Activated CD8-positive, alpha-beta T cell treated with anti-CD3 and anti-CD28 coated beads, Interleukin-2, amount 10 ng/mL, durations not matched to agents 7 days and 5 days (primary cell): ENCODE results near the gene NDUFS5. TPM values are rescaled to one million over a fixed set of nuclear protein-coding genes. Genes with fewer than 3 reads are reported as not detected.
A peak's percentile ranks its signal among the peaks of the same experiment; 100 is the strongest.
"Not testable (repeated sequence)": the region's sequence is repeated elsewhere in the genome, so short reads cannot be mapped to it uniquely, and the experiment has no call there.

Source experiments
- ATAC-seq: fragments of 150-1000 bp; cut with Tn5 transposase; one replicate; pipeline ENCODE4 v1.10.0; 2021; ENCODE audit warnings: moderate library complexity
- CTCF ChIA-PET: fragments of 350-600 bp; sonication (Branson Sonifier 250); formaldehyde crosslinking; loops from one replicate; lab custom pipeline; 2021; ENCODE audit warnings: antibody characterized with exemption; lab: Charles Lee
- POLR2A ChIA-PET: fragments of 350-600 bp; sonication (Branson Sonifier 250); formaldehyde crosslinking; loops from one replicate; lab custom pipeline; 2021; ENCODE audit warnings: antibody characterized with exemption; lab: Charles Lee
- DNase-seq: peaks from one replicate; pipeline ENCODE4 v3.0.0-alpha.2; 2020
- H3K27ac Mint-ChIP-seq: one replicate; pipeline ENCODE4 v1.8.0; 2021; ENCODE audit warnings: mild to moderate bottlenecking, mixed read lengths
- H3K27me3 Mint-ChIP-seq: one replicate; pipeline ENCODE4 v1.8.0; 2021; ENCODE audit warnings: low read depth, mixed read lengths
- H3K36me3 Mint-ChIP-seq: one replicate; pipeline ENCODE4 v1.8.0; 2021; ENCODE audit warnings: low read depth, mixed read lengths
- H3K4me1 Mint-ChIP-seq: one replicate; pipeline ENCODE4 v1.8.0; 2021; ENCODE audit warnings: low read depth, mixed read lengths
- H3K4me3 Mint-ChIP-seq: one replicate; pipeline ENCODE4 v1.8.0; 2021; ENCODE audit warnings: mild to moderate bottlenecking, mixed read lengths
- H3K9me3 Mint-ChIP-seq: one replicate; pipeline ENCODE4 v1.8.0; 2022; ENCODE audit warnings: mixed read lengths; ENCODE audit not compliant: insufficient read depth
- total RNA-seq, 2 experiments: library from RNA; stranded (reverse); gene quantifications; one replicate each; pipeline ENCODE4 v1.2.3, GENCODE V29; 2021

NDUFS5 gene
- total RNA-seq, 2 experiments from 2014 or later, result 134 to 138 TPM

DNA sequence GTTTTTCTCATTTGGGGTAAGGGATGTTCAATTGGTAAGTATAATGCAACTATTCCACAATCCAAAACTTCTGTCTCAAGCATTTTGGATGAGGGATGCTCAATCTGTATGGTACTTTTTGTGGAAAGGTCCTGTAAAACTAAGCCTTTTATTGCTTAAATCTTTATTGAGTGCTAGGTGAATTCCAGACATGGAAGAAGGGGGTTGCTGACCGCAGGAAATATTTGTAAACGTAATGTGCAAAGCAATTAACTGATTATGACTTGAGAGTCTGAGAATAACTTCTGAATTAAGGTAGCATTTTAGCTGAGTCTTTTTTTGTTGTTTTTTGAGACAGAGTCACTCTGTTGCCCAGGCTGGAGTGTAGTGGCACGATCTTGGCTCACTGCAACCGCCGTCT, 32.0 kb upstream of the NDUFS5 start:
- no peak for ATAC-seq
- peak overlapping the region; percentile 47 for H3K27ac Mint-ChIP-seq
- ChIA-PET CTCF (interaction anchor here (1.0 kb wide), 1 partner anchor 25 kb away, joined by 3 read pairs; no protein-coding TSS in a partner anchor), POLR2A (no interaction called here)
- no peak for DNase-seq
- H3K27me3 Mint-ChIP-seq, result no peaks in the 10 kb centered on the region
- H3K4me3 Mint-ChIP-seq, result no peak overlapping the region
- H3K9me3 Mint-ChIP-seq, result no peaks in the 10 kb centered on the region
- peaks cover 53% of the 10 kb centered on the region for H3K36me3 Mint-ChIP-seq
- H3K4me1 Mint-ChIP-seq, result peaks cover 67% of the 10 kb centered on the region

DNA sequence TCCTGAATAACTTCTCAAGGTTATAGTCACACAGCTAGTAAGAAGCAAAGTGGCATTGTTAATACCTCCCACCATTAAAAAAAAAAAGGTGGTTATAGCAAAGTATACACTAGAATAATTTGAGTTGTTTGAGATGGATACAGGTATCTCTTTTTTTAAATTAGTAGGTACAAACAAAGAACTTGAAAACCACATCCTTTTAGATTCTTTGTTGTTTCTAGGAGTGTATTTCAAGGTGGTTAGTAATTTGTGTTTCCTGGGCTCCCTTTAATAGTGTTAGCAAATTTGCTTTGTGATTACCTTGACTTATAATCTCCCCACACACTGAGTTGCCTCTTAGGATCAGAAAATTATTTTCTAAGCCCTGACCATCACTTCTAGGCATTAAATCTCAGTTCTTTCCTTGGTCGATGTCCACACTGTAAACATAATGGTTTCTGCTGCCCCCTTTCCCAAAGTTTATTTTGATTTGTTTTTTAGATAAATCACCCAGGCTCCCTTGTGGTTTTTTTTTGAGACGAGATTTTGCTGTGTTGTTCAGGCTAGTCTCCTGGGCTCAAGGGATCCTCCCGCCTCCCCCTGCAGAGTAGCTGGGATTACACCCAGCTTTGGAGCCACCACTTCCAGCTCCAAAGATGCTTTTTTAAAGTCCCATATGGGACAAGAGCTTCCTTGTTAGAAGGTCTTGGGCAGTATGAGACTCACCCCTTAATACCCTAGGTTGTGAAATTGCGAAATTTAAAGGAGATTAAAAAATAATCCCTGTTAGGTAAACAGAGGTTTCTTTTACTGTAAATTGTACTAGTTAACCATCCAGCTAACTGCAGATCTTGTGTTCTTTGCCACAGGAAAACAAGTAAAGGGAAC, 28.9 kb upstream of the NDUFS5 start:
- ATAC-seq, result peak; percentile 27
- H3K36me3 Mint-ChIP-seq, result peaks cover 73% of the 10 kb centered on the region

DNA sequence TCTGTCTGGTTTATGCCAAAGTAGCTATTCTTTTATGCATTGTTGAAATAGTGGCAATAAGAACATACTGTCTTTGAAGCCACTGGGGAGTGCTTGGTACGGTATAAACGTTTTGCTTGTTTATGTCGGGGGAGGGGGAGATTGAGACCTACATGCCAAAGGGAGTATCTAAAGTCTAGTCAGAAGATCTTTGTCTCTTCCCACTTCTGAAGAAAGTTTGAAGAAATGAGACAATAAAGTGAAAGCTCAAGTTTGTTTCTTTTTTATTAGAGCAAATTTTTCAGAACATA, 28.3 kb upstream of the NDUFS5 start:
- ATAC-seq (no peak), DNase-seq (no peak)
- peak overlapping the region; percentile 79 for H3K27ac Mint-ChIP-seq
- no peaks in the 10 kb centered on the region for H3K27me3 Mint-ChIP-seq
- H3K9me3 Mint-ChIP-seq, result no peaks in the 10 kb centered on the region
- H3K4me3 Mint-ChIP-seq, result peak overlapping the region; percentile 15
- POLR2A ChIA-PET, result interaction anchor here (1.0 to 1.2 kb wide), 2 partner anchors 13 to 29 kb away, joined by 3 to 5 read pairs; no protein-coding TSS in a partner anchor
- peaks cover 52% of the 10 kb centered on the region for H3K4me1 Mint-ChIP-seq
- CTCF ChIA-PET, result interaction anchor here (0.8 to 1.3 kb wide), 4 partner anchors 29 to 103 kb away, joined by 3 to 4 read pairs (median 3); partner anchors contain the start of gene NDUFS5
- peaks cover 73% of the 10 kb centered on the region for H3K36me3 Mint-ChIP-seq

More for the DNA sequence above, 28.9 kb upstream of the NDUFS5 start:
- Mint-ChIP-seq H3K9me3 (no peaks in the 10 kb centered on the region), H3K27ac (peak overlapping the region; percentile 79), H3K4me1 (peaks cover 58% of the 10 kb centered on the region), H3K4me3 (peak overlapping the region; percentile 50), H3K27me3 (no peaks in the 10 kb centered on the region)
- no peak for DNase-seq
- CTCF ChIA-PET, result interaction anchor here (0.8 to 1.3 kb wide), 4 partner anchors 29 to 103 kb away, joined by 3 to 4 read pairs (median 3); partner anchors contain the start of gene NDUFS5
- POLR2A ChIA-PET, result interaction anchor here (1.0 to 1.2 kb wide), 3 partner anchors 14 to 29 kb away, joined by 3 to 5 read pairs (median 3); partner anchors contain the start of gene NDUFS5

DNA sequence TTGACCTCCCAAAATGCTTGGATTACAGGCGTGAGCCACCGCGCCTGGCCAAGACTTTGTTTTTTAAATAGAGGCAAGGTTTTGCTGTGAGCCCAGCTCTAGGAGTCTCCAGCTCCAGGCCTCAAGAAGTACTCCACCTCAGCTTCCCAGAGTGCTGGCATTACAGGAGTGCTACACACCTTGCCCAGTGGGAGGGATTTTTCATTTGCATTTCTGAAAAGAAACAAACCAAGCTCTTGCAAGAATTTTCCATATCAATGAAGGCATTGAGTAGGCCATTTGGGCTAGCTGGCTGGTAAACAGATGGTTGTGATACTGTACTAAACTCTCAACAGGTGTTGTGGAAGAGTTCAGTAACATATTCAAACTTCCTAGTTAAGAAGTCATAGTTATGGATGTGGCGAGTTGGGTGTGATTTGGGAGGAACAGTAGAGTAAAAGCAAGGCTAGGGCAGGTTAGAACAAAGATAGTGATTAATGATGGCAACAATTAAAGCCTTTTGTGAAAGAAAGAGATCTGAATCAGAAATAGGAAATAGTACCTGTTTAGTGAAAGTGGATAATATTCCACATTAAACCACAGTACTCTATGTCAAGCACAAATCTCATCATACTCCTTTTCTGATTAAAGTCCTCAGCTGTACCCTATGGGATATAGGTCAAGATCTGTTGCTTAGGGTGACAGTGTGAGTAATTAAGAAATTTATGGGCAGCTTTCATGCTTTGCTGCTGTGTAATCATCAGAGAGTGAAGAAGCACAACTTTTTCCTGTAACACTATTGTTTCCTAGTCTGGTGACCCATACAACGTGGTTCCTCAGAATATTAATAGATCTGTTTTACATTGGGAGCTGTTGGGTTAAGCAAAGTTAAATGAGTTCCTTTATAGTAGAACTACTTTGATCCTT, 24.4 kb upstream of the NDUFS5 start:
- peaks cover 76% of the 10 kb centered on the region for H3K36me3 Mint-ChIP-seq
- H3K4me1 Mint-ChIP-seq, result peaks cover 23% of the 10 kb centered on the region
- H3K4me3 Mint-ChIP-seq, result no peak overlapping the region

DNA sequence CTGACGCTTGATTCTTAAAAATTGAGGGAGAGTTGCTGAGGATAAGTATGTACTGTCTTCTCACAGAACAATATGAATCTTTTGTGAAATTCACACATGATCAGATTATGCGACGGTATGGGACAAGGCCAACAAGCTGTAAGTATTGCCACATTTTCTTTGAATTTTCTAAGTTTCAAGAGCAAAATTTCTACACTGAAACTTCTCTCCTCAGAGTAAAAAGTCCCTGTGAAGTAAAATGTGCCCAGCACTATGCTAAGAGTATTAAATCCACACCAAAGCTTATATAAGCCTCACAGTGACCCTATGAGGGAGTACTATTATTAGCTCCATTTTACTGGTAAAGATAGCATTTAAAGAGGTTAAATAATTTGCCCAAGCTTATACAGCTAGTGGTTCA, 22.9 kb upstream of the NDUFS5 start:
- ATAC-seq (no peak), DNase-seq (no peak)
- POLR2A ChIA-PET, result interaction anchor here (0.7 to 1.1 kb wide), 3 partner anchors 25 to 1976 kb away, joined by 3 to 7 read pairs (median 4); partner anchors contain the start of gene CTPS1
- Mint-ChIP-seq H3K27ac (no peak overlapping the region), H3K4me3 (no peak overlapping the region), H3K36me3 (peaks cover 73% of the 10 kb centered on the region), H3K27me3 (no peaks in the 10 kb centered on the region), H3K4me1 (peaks cover 8% of the 10 kb centered on the region), H3K9me3 (no peaks in the 10 kb centered on the region)
- CTCF ChIA-PET, result interaction anchor here (0.8 to 1.1 kb wide), 2 partner anchors 8 to 86 kb away, joined by 3 read pairs; no protein-coding TSS in a partner anchor

More for the DNA sequence above, 24.4 kb upstream of the NDUFS5 start:
- peak overlapping the region; percentile 28 for H3K27ac Mint-ChIP-seq
- H3K9me3 Mint-ChIP-seq, result no peaks in the 10 kb centered on the region
- CTCF ChIA-PET, result interaction anchor here (1.3 kb wide), 1 partner anchor 24 kb away, joined by 4 read pairs; the partner anchor contains the start of gene NDUFS5
- ATAC-seq (no peak), DNase-seq (no peak)
- no peaks in the 10 kb centered on the region for H3K27me3 Mint-ChIP-seq
- POLR2A ChIA-PET, result no interaction called here

DNA sequence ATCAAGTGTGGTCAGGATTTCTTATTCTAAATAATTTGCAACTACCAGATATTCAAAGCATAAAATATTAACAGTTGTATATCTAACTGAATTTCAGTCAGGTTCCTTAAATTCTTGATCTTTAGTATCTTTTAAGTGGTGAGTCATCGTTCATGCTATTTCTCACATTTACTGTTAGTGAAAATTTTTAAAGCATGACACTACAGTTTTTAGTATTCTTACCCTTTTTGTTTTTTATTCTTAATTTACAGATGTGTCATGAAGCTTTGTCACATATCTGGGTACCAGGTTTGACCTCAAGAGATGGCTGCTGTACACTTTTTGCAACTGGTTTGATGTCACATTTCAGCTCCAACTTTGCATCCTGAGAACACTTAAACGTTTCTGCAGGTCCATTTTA, 22.4 kb upstream of the NDUFS5 start:
- Mint-ChIP-seq H3K9me3 (no peaks in the 10 kb centered on the region), H3K4me1 (peaks cover 7% of the 10 kb centered on the region), H3K27me3 (no peaks in the 10 kb centered on the region), H3K27ac (no peak overlapping the region), H3K4me3 (no peak overlapping the region), H3K36me3 (peaks cover 76% of the 10 kb centered on the region)
- ATAC-seq (no peak), DNase-seq (no peak)
- POLR2A ChIA-PET, result no interaction called here
- CTCF ChIA-PET, result interaction anchor here (0.8 to 1.1 kb wide), 2 partner anchors 9 to 87 kb away, joined by 3 read pairs; no protein-coding TSS in a partner anchor

DNA sequence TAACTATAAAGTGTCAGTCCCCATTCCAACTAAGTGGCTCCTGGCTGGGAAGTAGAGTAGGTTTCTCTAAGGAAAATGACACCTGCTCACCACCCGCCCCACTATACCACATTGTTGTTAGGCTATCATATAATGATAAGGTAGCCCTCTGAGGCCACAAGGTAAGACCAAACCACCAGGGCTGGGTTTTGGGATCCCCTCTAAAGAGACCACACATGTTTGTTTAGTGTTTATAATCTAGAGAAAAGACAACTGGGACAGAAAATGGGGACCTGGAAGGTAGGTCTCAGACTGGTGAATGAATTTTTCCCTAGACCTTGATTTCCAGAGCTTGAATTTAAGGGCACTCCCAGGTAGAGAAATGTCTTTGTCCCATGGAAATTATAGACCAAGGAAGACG, 19.9 kb upstream of the NDUFS5 start:
- ATAC-seq (no peak), DNase-seq (no peak)
- Mint-ChIP-seq H3K9me3 (no peaks in the 10 kb centered on the region), H3K27me3 (no peaks in the 10 kb centered on the region), H3K4me1 (no peaks in the 10 kb centered on the region), H3K4me3 (no peak overlapping the region), H3K27ac (no peak overlapping the region), H3K36me3 (peaks cover 62% of the 10 kb centered on the region)
- ChIA-PET CTCF (interaction anchor here (1.2 to 2.0 kb wide), 2 partner anchors 44 to 86 kb away, joined by 3 to 4 read pairs; no protein-coding TSS in a partner anchor), POLR2A (interaction anchor here (0.5 to 1.2 kb wide), 2 partner anchors 9 to 273 kb away, joined by 4 to 11 read pairs; no protein-coding TSS in a partner anchor)

DNA sequence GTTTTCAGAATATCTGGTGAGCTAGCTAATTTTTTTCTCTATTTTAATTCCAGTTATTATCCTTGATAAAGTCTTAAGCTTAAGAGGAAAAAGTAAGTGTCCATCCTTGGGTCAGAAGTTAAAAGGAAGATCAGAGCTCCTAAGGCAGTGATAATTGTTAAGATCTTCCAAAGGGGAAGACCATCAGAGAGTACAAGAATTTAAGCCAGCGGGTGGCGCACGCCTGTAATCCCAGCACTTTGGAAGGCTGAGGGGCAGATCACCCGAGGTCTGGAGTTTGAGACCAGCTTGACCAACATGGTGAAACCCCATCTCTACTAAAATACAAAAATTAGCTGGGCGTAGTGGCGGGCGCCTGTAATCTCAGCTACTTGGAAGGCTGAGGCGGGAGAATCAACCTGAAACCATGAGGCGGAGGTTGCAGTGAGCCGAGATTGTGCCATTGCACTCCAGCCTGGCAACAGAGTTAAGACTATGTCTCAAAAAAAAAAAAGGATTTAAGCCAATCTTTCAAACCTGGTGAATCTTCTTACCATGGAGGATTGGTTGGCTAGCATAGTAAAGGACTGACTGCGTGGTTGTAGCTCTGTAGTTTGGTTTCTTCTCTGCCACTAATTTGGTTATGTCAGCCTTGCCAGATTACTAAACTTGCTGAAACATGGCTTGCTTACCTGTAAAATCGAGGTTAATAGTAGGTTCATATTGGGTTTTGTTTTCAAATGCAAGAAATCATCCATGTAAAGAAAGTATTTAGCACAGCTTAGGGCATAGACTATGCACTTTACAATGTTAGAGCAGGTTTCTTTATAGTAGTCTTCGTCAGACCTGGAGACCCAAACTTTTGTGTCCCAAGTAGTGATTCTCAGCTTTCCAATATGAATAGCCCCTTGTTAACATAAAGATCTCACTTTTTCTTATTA, 19.2 kb upstream of the NDUFS5 start:
- ChIA-PET CTCF (interaction anchor here (1.2 to 2.0 kb wide), 2 partner anchors 44 to 85 kb away, joined by 3 to 4 read pairs; no protein-coding TSS in a partner anchor), POLR2A (interaction anchor here (0.5 to 1.2 kb wide), 3 partner anchors 9 to 273 kb away, joined by 3 to 11 read pairs (median 4); no protein-coding TSS in a partner anchor)
- Mint-ChIP-seq H3K27me3 (no peaks in the 10 kb centered on the region), H3K4me3 (no peak overlapping the region), H3K27ac (no peak overlapping the region), H3K4me1 (no peaks in the 10 kb centered on the region), H3K9me3 (no peaks in the 10 kb centered on the region), H3K36me3 (peaks cover 61% of the 10 kb centered on the region)
- no peak for DNase-seq
- ATAC-seq, result no peak

DNA sequence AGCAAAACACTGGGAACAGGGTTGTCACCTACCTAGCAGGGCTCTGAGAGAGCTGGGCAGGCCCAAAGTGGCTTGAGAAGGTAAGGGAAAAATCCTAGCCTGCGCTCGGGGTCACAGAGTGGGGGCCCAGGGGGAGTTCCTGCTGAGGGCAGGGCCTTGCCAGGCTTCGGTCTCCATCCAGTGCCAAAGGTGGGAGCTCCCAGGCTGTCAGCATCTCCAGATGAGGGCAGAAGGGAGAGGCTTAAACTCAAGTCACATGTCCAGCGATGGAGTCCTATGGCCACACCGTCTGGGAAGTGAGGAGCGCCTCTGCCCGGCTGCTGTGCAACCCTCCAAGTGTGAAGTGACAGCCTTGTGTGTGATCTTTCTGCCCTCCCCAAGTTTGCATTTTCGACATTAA, 11.2 kb upstream of the NDUFS5 start:
- ATAC-seq, result not testable (repeated sequence)

DNA sequence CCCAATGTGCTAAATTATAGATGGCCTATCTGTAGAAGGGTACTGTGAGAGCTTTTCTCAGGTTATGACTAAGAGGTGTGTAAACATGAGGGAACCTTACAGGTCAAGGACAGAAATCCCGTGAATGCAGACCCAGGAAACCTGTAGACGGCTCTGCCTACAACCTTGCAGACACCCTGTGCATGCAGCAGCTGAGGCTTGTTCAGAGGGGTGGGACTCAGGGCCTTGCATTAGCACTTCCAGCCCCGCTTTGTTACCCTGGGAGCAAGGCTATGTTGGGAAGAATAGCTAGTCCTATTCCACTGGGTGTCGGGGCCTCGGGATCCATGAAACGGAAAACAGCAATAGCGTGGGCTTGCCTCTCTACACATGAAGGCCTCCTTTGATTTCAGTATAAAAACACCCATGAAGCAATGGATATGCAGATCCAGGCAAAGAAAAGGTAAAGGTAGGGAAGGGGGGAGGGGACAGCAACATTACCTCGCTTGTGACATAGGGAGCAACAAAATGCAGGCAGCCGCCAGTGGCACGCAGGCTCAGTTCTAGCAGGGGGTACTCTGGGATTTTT, 9.5 kb upstream of the NDUFS5 start:
- DNase-seq (no peak), ATAC-seq (no peak)
- Mint-ChIP-seq H3K27ac (no peak overlapping the region), H3K9me3 (no peaks in the 10 kb centered on the region), H3K4me3 (no peak overlapping the region), H3K36me3 (peaks cover 11% of the 10 kb centered on the region), H3K4me1 (no peaks in the 10 kb centered on the region), H3K27me3 (peaks cover 2% of the 10 kb centered on the region)
- ChIA-PET CTCF (no interaction called here), POLR2A (no interaction called here)

More for the DNA sequence above, 11.2 kb upstream of the NDUFS5 start:
- H3K4me1 Mint-ChIP-seq, CTCF ChIA-PET, DNase-seq, H3K27me3 Mint-ChIP-seq, H3K9me3 Mint-ChIP-seq, POLR2A ChIA-PET, H3K27ac Mint-ChIP-seq, H3K4me3 Mint-ChIP-seq: not testable (repeated sequence)
- peaks cover 14% of the 10 kb centered on the region for H3K36me3 Mint-ChIP-seq
